Occipital lobe (tissue), 2 donors: Measurements from ENCODE around the gene ADCY1. TPM values are rescaled to one million over a fixed set of nuclear protein-coding genes. Genes with fewer than 3 reads are reported as not detected.
"Not testable (repeated sequence)": the region's sequence is repeated elsewhere in the genome, so short reads cannot be mapped to it uniquely, and the experiment has no call there.

Experiments used
- DNase-seq: peaks from one replicate; lab custom pipeline; 2025; lab: John Stamatoyannopoulos, UW
- total RNA-seq: library from RNA; depleted of rRNA; stranded (reverse); fragments of >200 nt; gene quantifications from one replicate; pipeline ENCODE4 v1.2.3, GENCODE V29; 2014

ADCY1 gene
- total RNA-seq, 1 donor from 2014 or later = 226 TPM

DNA sequence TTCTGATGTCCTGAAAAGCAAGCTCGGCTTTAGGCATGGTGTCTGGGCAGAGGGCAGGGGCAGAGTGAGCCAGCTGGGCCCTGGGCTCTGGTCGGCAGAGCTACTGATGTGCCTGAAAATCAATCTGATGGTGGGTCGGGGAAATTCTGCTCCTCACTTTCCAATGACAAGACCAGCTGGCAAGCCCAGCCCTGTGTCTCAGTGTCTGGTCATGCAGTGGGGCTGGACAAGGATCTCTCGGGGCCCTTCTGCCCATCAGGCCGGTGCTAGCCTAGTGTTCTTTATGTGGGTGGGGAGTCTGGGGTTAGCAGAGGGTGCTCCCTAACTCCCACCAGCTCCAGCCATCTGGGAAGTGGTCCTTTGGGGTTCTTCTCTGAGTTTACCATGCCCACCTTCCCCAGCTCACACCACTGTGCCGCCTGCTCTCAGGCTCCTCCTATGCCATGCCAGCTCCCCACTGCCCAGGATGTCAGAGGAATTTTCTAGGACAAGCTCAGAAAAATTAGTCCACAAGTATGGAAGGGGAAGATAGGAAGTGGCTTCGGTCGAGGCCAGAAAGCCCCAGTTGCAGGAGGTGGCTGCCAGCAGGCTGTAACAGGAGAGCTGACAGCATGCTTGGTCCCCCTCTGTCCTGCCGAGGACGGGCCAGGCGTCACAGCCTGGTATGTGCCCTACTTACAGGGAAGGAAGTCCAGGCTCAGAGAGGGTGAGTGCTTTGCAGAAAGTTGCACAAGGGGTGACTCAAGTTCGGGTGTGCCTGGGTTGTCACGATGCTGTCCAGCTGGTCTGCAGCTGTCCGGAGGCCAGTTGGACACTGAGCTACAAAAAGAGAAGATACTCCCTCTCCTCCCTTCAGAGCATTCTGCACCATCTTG, 135.2 kb downstream of the ADCY1 start:
- no peak for DNase-seq

DNA sequence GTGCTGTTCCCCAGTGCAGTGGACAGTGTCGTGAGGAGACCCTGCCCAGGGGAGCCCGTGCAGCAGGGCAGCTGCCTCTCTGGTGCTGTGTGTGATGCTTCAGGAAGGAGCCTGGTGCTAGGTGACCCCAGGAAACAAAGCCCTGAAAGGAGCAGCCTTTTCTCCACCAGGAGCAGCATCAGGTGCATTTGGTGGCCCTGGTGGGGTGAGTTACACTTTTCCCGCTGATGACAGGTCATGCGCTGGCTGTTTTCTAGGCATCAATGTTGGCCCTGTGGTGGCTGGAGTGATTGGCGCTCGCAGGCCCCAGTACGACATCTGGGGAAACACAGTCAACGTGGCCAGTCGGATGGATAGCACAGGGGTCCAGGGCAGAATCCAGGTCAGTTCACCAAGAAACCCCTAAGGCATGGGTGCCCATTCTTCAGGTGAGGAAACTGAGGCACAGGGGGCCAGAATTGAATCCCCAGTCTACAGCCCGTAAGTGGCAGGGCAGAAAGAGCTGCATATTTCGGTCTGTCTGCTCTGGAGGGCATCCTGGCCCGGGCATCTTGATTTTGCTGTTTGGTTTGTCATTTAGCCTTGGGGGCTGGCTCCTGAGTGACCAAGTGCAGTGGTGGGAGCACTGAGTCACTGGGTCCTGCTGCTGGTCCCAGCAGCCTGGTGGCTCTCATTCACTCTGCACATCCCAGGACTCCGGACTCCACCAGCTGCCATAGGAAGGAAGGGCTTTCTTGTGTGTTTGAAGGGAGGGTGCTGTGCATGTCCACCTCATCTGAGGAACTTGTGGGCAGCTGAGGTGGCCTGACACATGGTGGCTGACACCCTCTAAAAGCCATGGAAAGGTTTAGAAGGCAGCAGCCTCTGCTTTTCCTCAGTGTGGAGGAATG, 136.3 kb downstream of the ADCY1 start:
- no peak for DNase-seq

DNA sequence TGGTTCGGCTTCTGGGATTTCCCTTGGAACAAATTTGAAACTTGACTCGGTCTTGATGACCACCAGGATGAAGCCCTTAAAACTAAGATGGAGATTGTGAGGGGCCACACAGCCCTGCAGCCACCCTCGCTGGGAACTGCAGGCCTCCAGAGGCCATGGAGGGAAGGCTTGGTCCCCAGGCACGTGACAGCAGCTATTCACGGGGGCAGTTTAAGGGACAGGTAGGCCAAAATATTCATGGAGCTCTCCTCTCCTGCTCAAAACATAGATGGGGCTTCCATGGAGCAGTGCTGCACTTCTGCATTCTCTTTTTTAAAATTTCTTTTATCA, 137.0 kb downstream of the ADCY1 start:
- no peak for DNase-seq

DNA sequence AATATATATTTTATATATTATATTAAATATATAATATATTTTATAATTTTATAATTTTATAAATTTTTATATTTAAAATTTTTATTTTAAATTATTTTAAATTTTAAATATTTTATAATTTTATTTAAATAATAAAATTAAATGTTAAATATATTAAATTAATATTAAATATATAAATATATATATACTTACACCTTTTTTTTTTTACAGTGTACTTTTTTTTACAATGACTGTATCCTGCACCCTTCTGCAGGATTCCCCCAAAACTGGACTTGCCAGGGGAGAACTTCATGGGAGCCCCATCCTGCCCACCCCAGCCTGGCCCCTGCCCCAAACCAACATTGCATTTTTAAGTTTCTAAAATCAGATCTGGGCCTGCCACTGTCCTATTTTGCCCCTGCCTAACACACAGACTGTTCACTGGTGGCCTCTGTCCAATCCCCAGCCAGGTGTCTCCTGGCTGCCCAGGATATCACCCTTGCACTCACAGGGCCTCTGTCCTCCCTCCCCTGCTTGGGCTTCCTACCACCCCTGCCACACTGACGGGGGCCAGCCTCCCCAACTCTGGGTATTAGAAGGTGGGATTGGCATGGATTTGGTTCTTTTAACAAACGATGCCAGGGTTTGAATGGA, 138.0 kb downstream of the ADCY1 start:
- no peak for DNase-seq

DNA sequence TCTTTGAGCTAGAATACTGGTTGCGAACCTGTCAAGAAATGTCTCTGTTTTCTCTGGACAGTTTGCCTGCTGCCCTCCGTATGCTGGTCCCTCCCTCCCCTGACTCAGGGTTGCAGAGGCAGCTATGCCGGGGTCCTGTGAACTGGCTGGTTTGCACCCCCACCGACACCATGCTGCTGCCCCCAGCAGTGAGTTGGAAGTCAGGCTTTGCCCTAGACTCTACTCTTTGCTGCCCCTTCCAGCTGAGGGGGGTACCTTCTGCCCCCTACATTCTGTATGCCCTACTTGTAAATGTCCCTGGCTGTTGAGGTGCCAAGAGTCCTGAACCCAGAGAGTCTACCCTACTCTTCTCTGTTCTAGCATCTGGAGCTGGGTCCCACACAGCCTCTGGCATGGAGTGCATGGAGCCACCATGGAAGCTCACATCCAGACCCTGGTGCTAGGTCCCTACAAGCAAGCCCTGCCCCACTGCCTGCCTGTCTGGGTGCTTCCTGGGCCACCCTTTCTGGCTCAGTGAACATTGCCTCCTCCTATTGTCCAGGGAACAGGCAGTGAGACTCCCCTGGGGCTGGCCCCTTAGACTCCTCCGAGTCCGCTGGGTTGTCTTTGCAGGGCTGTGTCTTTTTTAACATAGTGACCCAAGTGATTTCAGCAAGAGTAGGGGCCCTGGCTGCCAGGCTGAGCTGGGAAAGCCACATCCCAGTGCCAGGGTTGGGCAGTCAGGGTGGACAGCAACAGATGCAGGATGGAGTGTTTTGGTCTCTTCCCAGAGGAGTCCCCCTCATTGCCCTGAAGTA, 138.9 kb downstream of the ADCY1 start:
- DNase-seq = no peak

DNA sequence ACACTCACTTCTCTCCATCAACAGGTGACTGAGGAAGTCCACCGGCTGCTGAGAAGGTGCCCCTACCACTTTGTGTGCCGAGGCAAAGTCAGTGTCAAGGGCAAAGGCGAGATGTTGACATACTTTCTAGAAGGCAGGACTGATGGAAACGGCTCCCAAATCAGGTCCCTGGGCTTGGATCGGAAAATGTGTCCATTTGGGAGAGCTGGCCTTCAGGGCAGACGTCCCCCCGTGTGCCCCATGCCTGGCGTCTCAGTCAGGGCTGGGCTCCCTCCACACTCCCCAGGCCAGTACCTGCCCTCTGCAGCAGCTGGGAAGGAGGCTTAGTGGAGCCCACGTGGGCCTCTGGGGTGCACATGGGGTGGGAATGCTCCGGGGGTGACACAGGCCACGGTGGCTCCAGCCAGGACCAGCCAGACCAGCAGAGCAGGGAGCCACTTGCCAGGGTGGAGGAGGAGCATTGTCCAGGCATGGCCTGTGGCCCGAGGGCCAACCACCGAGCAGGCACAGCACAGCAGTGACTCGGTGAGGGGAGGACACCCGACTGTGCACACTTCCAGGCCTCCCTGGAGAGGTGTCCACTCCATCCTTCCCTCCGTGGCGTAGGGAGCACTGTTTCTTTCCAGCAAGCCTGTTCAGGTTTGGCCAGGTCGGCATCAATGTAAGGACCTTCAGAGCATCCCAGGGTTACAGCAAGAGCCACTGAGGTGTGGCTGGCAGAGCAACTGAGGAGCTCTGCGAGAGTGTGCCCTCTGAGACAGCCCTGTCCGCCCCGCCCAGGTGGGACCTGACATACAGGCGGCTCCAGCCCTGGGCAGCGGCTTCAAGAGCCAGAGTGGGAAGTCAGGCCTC, 139.7 kb downstream of the ADCY1 start:
- no peak for DNase-seq

DNA sequence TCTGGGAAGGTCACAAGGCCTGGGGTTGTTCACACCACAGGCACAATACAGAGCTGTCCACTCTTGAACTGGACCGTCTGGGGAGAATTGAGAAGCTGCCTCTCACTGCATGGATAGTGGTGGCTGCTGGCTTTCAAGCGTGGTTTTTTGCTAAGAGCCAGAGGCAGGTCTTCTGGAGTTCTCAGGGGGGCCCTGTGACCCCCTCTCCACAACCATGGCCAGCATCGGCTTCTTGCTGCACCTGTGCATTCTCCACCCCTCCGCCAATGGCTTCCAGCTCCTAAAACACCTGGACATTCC, 140.3 kb downstream of the ADCY1 start:
- DNase-seq = no peak

DNA sequence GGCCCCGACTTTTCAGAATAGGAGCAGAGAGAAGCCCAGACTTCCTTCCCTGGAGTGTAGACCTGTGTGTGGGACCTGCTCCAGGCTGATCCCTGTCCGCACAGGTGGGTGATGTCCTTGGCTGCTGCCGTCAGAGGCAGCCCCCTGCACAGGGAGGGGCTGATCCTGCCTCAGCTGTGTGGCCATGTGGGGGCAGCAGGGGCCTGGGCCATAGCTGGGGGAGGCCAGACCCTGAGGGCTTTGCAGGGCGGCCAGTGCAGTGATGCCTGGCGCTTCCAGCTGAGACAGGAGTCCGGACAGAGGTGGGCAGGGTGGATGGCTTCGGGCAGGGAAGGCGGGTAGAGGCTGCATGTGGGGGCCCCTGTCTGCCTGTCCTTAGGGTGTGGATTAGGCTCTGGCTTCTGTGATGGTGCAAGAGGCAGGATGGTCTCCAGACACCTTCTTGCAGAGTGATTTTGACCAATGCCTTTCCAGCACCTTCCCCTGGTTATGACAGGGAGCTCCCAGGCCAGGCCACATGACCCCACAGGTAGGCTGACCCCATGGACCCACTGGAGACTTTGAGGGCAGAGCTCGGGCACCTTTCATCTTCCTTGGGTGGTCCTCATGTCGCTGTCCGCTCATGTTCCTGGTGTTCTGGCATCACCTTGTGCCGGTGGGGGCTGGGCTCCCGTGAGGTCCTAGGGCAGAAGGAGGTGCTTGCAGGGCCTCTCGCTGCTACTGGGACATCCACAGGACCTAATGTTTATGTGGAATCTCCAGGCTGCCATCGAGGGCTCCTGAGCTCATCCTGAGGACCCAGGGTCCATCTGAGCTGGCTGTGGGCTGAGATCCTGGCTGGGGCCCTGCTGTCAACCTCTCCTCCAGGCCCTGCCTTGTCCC, 141.5 kb downstream of the ADCY1 start:
- no peak for DNase-seq

DNA sequence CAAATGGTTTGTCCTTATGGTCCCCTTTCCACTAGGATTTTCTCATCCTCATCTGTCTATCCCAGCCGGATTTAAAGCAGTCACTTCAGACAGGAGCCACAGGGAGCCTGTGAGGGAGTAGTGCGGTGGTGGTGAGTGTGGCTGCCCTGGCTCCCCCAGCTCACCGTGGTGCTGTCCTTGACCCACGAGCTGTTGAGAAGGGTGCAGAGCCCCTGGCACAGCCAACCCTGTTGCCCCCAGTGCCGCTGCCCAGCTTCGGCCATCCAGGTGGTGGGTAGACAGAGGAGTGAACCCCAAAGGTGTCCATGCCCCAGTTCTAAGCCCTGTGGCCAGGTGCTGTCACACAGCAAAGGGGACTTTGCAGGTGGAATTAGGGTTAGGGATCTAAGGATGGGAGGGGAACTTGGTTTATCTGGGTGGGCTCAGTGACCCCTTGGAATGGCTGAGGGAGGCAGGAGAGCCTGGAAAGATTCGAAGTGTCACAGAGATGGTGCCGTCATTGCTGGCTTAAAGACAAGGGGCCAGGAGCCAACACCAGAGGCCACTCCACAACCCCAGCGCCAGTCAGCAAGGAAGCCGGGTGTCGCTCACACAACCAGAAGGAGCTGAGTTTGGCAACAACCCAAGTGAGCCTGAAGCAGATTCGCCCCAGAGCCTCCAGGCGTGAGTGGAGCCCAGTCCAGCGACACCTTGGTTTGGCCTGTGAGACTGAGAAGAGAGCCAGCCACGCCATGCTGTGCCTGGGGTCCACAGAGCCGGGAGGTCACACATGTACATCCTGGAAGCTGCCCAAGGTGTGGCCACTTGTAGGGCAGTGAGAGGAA, 142.4 kb downstream of the ADCY1 start:
- DNase-seq = no peak

DNA sequence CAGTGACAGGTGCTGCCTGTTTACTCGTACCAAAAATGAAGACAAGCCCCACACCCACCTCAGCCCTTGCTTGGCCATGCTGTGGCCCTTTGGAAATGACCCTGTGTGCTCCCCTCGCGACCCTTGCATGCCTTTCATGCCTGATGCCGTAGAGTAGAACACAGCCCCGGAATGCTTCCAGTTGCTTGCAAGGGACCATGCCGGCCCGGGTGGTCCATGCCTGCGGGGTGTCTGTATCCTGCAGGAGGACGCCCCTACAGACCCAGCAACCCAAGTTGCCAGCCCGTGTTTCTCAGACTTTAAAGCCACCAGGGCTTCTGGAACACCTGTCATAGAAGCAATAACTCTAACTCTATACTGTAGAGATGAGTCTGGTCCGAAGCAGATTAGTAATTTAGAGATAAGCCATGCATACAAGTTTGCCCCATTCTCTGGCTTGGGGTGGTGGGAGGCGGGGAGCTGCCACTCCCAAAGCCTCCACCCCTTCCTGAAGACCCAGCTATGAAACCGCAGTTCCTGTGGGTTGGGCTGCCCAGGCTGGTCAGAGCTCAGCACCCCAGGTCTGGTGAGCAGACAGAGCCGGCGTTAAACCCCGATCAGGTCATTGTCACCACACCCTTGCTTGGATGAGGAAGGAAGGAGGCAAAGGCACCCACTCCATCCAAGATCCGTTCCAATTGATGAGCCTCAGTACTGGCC, 143.5 kb downstream of the ADCY1 start:
- DNase-seq = no peak

DNA sequence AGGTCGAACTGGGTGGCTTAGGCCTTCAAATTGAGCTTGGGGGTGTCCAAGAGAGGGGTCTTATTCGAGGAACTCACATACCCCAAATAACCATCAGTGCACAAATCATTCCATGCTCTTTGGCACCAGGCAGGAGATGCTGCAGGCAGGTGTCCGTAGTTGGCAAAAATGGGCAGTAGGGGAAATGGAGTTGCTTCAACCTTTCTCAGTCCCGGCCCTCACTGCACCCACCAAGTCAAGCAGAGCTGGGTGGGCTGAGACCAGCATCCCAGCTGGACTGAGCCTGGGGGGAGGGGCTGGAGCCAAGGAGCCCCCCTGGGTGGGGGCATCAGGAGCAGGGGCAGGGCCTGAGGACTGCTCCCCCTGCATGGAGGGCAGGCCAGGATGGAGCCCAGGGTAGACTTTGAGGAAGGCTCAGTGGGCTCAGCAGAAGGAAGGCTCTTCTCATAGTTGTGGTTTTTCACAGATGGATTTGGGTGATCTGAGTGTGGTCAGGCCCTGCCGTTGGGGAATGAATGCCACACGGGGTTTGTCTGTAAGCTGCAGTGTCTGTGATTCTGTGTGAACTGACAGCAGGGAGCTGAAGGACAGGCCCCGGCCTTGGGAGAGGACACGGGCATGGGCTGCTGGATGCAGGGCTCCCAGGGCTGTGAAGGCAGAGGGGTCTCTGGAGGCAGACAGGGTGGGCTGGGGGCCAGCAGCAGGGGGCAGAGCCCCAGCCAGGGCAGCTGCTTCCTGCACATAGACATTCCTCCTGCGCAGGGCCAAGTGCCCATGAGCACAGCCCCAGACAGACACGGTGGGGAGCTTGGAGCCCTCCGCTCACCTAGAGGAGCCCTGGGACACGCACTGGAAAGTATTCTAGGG, 144.5 kb downstream of the ADCY1 start:
- DNase-seq = no peak

DNA sequence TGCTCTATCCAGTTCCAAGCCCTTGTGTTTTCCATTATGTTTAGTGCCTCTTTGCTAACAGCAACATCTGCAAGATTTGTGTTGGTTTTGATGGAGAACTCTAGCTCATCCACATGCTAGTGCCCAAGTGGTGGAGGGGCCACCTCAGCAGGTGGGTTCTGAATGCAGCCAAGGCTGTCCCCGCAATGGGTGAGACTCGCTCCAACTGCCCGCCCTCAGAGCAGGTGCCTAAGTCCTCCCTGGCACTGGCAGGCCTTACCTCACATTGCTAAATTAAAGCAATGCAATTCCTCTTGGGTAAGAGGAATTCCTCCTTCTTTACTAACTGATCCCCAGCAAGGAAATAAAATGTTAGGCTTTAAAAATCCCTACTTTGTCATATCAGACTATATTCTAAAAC, 146.8 kb downstream of the ADCY1 start:
- DNase-seq = no peak

DNA sequence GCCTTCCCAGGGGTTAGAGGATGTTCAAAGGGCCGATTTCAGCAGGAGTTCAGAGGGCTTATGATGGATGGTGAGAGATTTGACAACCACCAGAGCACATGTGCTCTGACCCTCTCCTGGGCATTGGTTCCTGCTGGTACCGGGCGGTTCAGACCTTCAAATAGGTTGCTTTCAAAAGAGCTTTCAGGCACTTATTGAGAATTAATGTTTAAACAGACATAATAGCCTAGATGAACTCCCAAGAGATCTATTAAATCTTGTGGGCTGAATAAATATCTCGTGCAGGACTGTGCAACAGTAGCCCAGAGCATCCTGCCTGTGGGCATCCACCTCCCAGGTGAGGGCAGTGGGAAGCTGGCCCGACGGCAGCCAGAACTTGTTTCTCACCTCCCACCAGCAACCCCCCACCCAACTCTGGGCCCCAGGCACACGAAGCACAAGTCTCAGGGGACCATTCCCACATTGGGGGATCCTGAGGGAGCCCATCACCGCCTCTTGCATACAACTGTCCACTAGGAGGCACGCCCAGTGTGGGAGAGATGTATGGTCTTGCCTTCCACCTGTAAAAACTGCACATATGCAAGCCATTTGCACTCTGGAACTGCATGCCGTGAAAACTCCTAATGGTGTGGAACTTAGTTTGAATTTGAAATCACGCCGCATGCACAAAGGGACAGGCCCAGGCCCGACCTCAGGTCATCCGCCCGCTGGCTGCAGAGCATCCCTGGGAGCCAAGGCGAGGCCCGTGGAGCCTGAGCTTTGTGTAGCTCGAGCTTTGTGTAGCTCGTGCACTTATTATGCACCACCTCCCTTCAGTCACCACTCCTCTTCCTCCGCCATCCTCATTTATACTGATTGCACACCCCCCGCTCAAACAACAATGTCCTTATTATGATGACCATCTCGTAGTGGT, 147.8 kb downstream of the ADCY1 start:
- DNase-seq = no peak

DNA sequence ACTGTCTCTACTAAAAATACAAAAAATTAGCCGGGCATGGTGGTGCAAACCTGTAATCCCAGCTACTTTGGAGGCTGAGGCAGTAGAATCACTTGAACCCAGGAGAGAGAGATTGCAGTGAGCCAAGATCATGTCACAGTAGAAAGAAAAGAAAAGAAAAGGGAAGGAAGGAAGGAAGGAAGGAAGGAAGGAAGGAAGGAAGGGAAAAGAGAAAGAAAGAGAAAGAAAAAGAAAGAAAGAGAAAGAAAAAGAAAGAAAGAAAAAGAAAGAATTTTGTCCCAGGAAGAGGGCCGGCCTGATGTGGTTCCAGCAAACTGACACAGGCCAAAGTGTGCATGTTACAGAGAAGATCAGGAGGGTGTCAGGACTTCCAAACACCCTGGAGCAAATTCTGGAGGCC, 151.1 kb downstream of the ADCY1 start:
- DNase-seq = not testable (repeated sequence)

DNA sequence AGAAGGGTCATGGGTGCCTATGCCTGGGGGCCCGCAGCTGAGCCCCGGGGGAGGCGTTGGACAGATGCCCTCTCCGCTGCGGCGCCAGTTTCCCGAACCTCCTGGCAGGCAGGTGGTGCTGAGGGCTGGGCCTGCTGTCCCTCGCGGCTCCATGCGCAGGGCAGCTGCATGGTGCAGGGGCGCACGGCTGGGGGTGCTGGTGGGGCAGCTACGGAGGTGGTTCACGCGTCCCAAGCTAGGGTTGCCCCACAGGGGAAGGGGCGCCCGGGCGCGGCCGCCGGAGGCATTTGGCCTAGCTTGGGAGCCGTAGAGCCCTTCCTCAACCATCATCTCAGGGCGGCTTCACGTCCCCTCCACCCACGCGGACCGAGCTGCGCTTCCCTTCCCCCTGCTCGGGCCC, 152.7 kb downstream of the ADCY1 start:
- no peak for DNase-seq
